Mucosa of rectum (tissue), 2 donors: ENCODE measurements around the gene C19orf18.
"Not testable (repeated sequence)": the region's sequence is repeated elsewhere in the genome, so short reads cannot be mapped to it uniquely, and the experiment has no call there.

Source experiments
- H3K27ac ChIP-seq, 2 donors: one replicate each; pipeline ENCODE4 v1.7.0; 2013; ENCODE audit warnings: inconsistent platforms in 2 of 2, low read depth in 2 of 2, low read length in 2 of 2
- H3K27me3 ChIP-seq, 2 donors: one replicate each; pipeline ENCODE4 v1.7.0; 2013; ENCODE audit warnings: low read length in 2 of 2; ENCODE audit not compliant: control insufficient read depth in 2 of 2, insufficient read depth in 2 of 2
- H3K36me3 ChIP-seq, 2 donors: one replicate each; pipeline ENCODE4 v1.7.0; 2013; ENCODE audit warnings: low read length in 2 of 2; ENCODE audit not compliant: control insufficient read depth in 2 of 2, insufficient read depth in 2 of 2
- H3K4me1 ChIP-seq, 2 donors: one replicate each; pipeline ENCODE4 v1.7.0; 2013; ENCODE audit warnings: low read length in 2 of 2, mild to moderate bottlenecking in 1 of 2; ENCODE audit not compliant: control insufficient read depth in 2 of 2, insufficient read depth in 2 of 2
- H3K4me3 ChIP-seq, 2 donors: one replicate each; pipeline ENCODE4 v1.7.0; 2013; ENCODE audit warnings: low read length in 2 of 2
- H3K9ac ChIP-seq, 2 donors: one replicate each; pipeline ENCODE4 v1.7.0; 2013; ENCODE audit warnings: low read length in 2 of 2, low read depth in 1 of 2, mild to moderate bottlenecking in 1 of 2
- H3K9me3 ChIP-seq, 2 donors: one replicate each; pipeline ENCODE4 v1.7.0; 2013; ENCODE audit warnings: low read length in 2 of 2; ENCODE audit not compliant: control insufficient read depth in 2 of 2
- donor health status: healthy.
- donor health status: Normal muscosa, but diverticular disease.

The C19orf18 gene

GRCh38 chr19:57974434-57974833, at the start of gene C19orf18:
Gene C19orf18 (minus strand): TSS chr19:57974534. CDS start chr19:57974432, 102 bp downstream.
- Histone ChIP-seq H3K4me3 (no peak within 1 kb of the TSS), H3K27me3 (no peaks in the 10 kb centered on the region), H3K36me3 (peaks cover 7 to 17% of the 10 kb centered on the region in 2 donors), H3K9me3 (peaks cover 62 to 69% of the 10 kb centered on the region in 2 donors), H3K27ac (no peak within 1 kb of the TSS), H3K9ac (no peak within 1 kb of the TSS), H3K4me1 (no peaks in the 10 kb centered on the region)

DNA sequence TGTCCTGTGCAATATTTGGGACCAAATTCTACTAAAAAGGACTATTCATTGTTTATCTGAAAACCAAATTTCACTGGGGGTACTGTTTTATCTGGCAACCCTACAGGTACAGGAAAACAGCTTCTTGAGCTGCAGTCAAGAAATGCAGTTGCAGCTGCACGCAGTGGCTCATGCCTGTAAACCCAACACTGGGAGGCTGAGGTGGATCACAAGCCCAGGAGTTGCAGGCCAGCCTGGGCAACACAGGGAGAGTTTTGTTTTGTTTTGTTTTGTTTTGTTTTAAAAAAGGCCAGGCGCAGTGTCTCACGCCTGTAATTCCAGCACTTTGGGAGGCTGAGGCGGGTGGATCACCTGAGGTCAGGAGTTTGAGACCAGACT, 47.9 kb upstream of the C19orf18 start:
- Histone ChIP-seq H3K9me3 (peaks cover 0 to 5% of the 10 kb centered on the region in 2 donors), H3K4me3 (no peak overlapping the region), H3K4me1 (no peaks in the 10 kb centered on the region), H3K27me3 (no peaks in the 10 kb centered on the region), H3K36me3 (no peaks in the 10 kb centered on the region), H3K27ac (no peak overlapping the region), H3K9ac (no peak overlapping the region)

- Histone ChIP-seq H3K27ac (no peak overlapping the region), H3K9ac (no peak overlapping the region)
Observed at GRCh38 chr19:58021541-58022282, 47.4 kb upstream of the C19orf18 start.

DNA sequence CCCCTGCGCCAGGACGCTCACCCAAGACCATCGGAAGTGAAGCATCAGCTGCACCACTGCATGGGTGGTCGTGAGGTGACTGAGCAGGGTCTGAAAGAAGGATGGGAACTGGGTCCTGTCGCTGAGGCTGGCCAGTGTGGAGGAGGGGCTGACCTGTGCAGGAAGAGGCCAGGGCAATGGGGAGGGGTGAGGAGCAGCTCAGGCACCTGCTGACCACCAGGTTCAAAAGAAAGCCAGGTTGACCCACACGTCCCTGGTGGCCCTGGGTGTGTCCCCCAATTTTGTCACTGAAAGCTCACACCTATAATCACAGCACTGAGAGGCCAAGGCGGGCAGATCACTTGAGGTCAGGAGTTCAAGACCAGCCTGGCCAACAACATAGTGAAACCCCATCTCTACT, 45.8 kb upstream of the C19orf18 start:
- Histone ChIP-seq H3K27ac (no peak overlapping the region), H3K4me1 (no peaks in the 10 kb centered on the region), H3K9ac (no peak overlapping the region), H3K27me3 (no peaks in the 10 kb centered on the region), H3K4me3 (no peak overlapping the region), H3K36me3 (no peaks in the 10 kb centered on the region), H3K9me3 (peaks cover 3 to 5% of the 10 kb centered on the region in 2 donors)

More at GRCh38 chr19:58021541-58022282, 47.4 kb upstream of the C19orf18 start:
- no peaks in the 10 kb centered on the region for H3K27me3 ChIP-seq
- H3K4me1 ChIP-seq = no peaks in the 10 kb centered on the region
- H3K9me3 ChIP-seq = peaks cover 3 to 5% of the 10 kb centered on the region in 2 donors
- H3K4me3 ChIP-seq = no peak overlapping the region
- no peaks in the 10 kb centered on the region for H3K36me3 ChIP-seq

DNA sequence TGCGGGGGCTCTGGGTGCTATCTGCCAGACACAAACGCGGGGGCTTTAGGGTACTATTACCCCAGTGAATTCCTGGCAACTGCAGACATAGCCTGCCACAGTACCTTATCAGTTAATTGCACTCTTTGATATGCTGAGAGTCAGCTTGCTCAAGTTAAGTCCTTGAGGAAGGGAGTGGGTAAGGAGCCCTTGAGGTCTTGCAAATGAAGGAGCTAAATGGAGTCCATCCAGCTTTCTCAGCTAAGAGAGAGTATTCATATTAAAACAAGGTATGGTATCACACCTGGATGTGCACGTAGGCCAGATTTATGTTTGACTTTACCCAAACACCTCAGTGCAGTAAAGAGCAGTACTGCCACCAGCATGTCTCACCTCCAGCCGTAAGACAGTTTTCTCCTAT, 39.8 kb upstream of the C19orf18 start:
- no peak overlapping the region for H3K9ac ChIP-seq
- peaks cover 0 to 7% of the 10 kb centered on the region in 2 donors for H3K9me3 ChIP-seq
- H3K4me3 ChIP-seq = no peak overlapping the region
- peaks cover 0 to 5% of the 10 kb centered on the region in 2 donors for H3K4me1 ChIP-seq
- no peak overlapping the region for H3K27ac ChIP-seq
- no peaks in the 10 kb centered on the region for H3K36me3 ChIP-seq
- H3K27me3 ChIP-seq = no peaks in the 10 kb centered on the region

GRCh38 chr19:58010507-58010906, 36.2 kb upstream of the C19orf18 start:
- peak overlapping the region in 1 of 2 donors; percentile 75 for H3K4me3 ChIP-seq

GRCh38 chr19:58009666-58010301, 35.5 kb upstream of the C19orf18 start:
- H3K27me3 ChIP-seq = no peaks in the 10 kb centered on the region
- peak overlapping the region; percentile 51 to 68 for H3K9ac ChIP-seq
- peaks cover 4 to 5% of the 10 kb centered on the region in 2 donors for H3K36me3 ChIP-seq
- peak overlapping the region in 1 of 2 donors; percentile 43 for H3K27ac ChIP-seq
- peaks cover 0 to 6% of the 10 kb centered on the region in 2 donors for H3K4me1 ChIP-seq
- peaks cover 0 to 7% of the 10 kb centered on the region in 2 donors for H3K9me3 ChIP-seq
- H3K4me3 ChIP-seq = peak overlapping the region; percentile 72 to 75

More at GRCh38 chr19:58010507-58010906, 36.2 kb upstream of the C19orf18 start:
- H3K27ac ChIP-seq = no peak overlapping the region
- no peak overlapping the region for H3K9ac ChIP-seq
- H3K36me3 ChIP-seq = peaks cover 2 to 5% of the 10 kb centered on the region in 2 donors
- peaks cover 0 to 7% of the 10 kb centered on the region in 2 donors for H3K9me3 ChIP-seq
- H3K4me1 ChIP-seq = peaks cover 0 to 6% of the 10 kb centered on the region in 2 donors
- no peaks in the 10 kb centered on the region for H3K27me3 ChIP-seq

- H3K9me3 ChIP-seq = peaks cover 3 to 12% of the 10 kb centered on the region in 2 donors
- peaks cover 0 to 6% of the 10 kb centered on the region in 2 donors for H3K4me1 ChIP-seq
- no peaks in the 10 kb centered on the region for H3K27me3 ChIP-seq
- H3K36me3 ChIP-seq = peaks cover 5 to 9% of the 10 kb centered on the region in 2 donors
- peak overlapping the region in 1 of 2 donors; percentile 43 for H3K27ac ChIP-seq
- H3K4me3 ChIP-seq = peak overlapping the region; percentile 72 to 75
- peak overlapping the region in 1 of 2 donors; percentile 51 for H3K9ac ChIP-seq
Observed at GRCh38 chr19:58009301-58009665, 34.9 kb upstream of the C19orf18 start.

DNA sequence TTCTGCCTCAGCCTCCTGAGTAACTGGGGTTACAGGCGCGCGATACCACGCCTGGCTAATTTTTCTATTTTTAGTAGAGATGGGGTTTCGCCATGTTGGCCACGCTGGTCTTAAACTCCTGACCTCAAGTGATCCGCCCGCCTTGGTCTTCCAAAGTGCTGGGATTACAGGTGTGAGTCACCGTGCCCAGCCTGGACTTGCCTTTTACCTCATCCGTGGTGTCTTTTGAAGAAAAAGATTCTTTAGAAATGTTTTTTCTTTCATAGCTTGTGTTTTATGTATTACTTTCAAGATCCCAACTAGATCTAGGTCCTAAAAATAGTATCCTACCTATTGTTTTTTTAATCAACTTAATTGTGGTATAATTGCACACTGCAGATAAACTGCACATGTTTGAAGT, 34.5 kb upstream of the C19orf18 start:
- Histone ChIP-seq H3K36me3 (peaks cover 9 to 11% of the 10 kb centered on the region in 2 donors), H3K9me3 (peaks cover 7 to 14% of the 10 kb centered on the region in 2 donors), H3K4me3 (peak overlapping the region in 1 of 2 donors; percentile 72)
- H3K27me3 ChIP-seq, H3K27ac ChIP-seq, H3K4me1 ChIP-seq, H3K9ac ChIP-seq: not testable (repeated sequence)

DNA sequence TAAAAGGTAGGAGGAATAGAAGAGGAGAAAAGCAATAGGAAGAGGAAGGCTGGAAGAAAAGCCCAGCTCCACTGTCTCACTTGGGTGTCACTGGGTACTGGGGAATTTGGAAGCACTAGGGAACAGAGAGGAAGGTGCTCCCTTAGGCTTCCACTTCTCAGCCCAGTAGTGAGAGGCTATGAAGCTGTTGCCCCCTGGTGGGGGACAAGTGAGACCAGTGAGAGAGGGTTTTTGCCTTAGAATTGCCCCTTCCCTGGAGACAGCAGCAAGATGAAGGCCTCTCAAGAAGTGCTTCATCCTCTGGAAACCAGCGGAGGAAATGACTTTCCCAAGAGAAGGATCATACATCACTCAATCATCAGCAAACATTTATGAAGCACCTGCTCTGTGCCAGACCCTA, 33.0 kb upstream of the C19orf18 start:
- Histone ChIP-seq H3K4me1 (peaks cover 5 to 6% of the 10 kb centered on the region in 2 donors), H3K36me3 (peaks cover 9 to 11% of the 10 kb centered on the region in 2 donors), H3K9ac (no peak overlapping the region), H3K9me3 (peaks cover 9 to 13% of the 10 kb centered on the region in 2 donors), H3K27me3 (no peaks in the 10 kb centered on the region), H3K27ac (no peak overlapping the region), H3K4me3 (no peak overlapping the region)
